K562 (cell line): ENCODE results near the gene TFDP1. TPM values are rescaled to one million over a fixed set of nuclear protein-coding genes. Genes with fewer than 3 reads are reported as not detected.

Experiments
- ATF7 ChIP-seq: fragments of 450-650 bp; IDR thresholded peaks from 2 replicates; pipeline ENCODE4 v1.7.1; 2014; ENCODE audit warnings: mild to moderate bottlenecking, moderate library complexity
- FOXK1 ChIP-seq: sonication (generic); formaldehyde crosslinking; IDR thresholded peaks from 2 replicates; pipeline ENCODE4 v1.8.0; 2022; ENCODE audit warnings: missing genetic modification reagents, mild to moderate bottlenecking, borderline replicate concordance
- HDAC6 ChIP-seq: IDR thresholded peaks from 2 replicates; pipeline ENCODE4 v1.6.1; 2012; ENCODE audit warnings: low read depth, mild to moderate bottlenecking, control low read depth, inconsistent platforms, low read length, moderate library complexity
- MEF2A ChIP-seq: IDR thresholded peaks from 2 replicates; pipeline ENCODE4 v1.6.1; 2011; ENCODE audit warnings: low read depth, mild to moderate bottlenecking, low read length, moderate library complexity; ENCODE audit not compliant: control insufficient read depth
- NR4A1 ChIP-seq, 2 experiments: fragments of 250-450 bp in 1 of 2; fragments of 450-650 bp in 1 of 2; sonication (Bioruptor Pico) in 1 of 2; IDR thresholded peaks; 2 replicates each; pipeline versions ENCODE4 v1.4.0 to v1.6.1; 2016 to 2020; ENCODE audit warnings: mild to moderate bottlenecking in 2 of 2, missing compliant biosample characterization in 1 of 2, missing genetic modification characterization in 1 of 2, moderate library complexity in 1 of 2
- U2AF1 ChIP-seq: fragments of 200-400 bp; formaldehyde crosslinking; optimal IDR thresholded peaks from 2 replicates; pipeline ENCODE3; 2017; ENCODE audit warnings: mild to moderate bottlenecking, low read depth, low read length, moderate library complexity
- ZFX ChIP-seq: sonication (generic); formaldehyde crosslinking; IDR thresholded peaks from 2 replicates; pipeline ENCODE4 v1.8.0; 2022; ENCODE audit warnings: mild to moderate bottlenecking, missing genetic modification reagents, moderate library complexity
- ZNF140 ChIP-seq: fragments of 250-450 bp; sonication (Bioruptor Pico); IDR thresholded peaks from 2 replicates; pipeline ENCODE4 v1.8.0; 2021; ENCODE audit warnings: moderate library complexity, mild to moderate bottlenecking, inconsistent platforms
- polyA plus RNA-seq, 8 experiments: library from polyadenylated mRNA; depleted of rRNA in 4 of 8; stranded (reverse) in 5 of 8; unstranded in 3 of 8; fragments of >200 nt; fragmentation: Nextera tagmentation in 2 of 8; fragmentation: Illumina TruSeq in 1 of 8; extraction: Ambion mirVana in 2 of 8; extraction: Trizol in 1 of 8; gene quantifications; 2 replicates each; pipeline versions ENCODE4 v1.2.1 to v1.2.3, GENCODE V29; 2011 to 2014; ENCODE audit warnings: inconsistent platforms in 1 of 8, missing spikeins in 1 of 8
- total RNA-seq, 7 experiments: library from RNA; depleted of rRNA in 6 of 7; stranded (reverse); fragments of >200 nt in 6 of 7; fragmentation: Illumina TruSeq in 2 of 7; extraction: Trizol in 2 of 7; gene quantifications; 2 replicates each; pipeline versions ENCODE4 v1.2.1 to v1.2.3, GENCODE V29; 2011 to 2021; ENCODE audit warnings: low replicate concordance in 1 of 7
- TF ChIP-seq, protein P1 (sequence below): fragments of 250-450 bp; sonication (Bioruptor Pico); IDR thresholded peaks from 2 replicates; pipeline ENCODE4 v1.8.0; 2021; ENCODE audit warnings: moderate library complexity, mild to moderate bottlenecking, inconsistent platforms
- TF ChIP-seq, protein P2 (sequence below): fragments of 250-450 bp; sonication (Bioruptor Pico); IDR thresholded peaks from 2 replicates; pipeline ENCODE4 v1.4.0; 2020; ENCODE audit warnings: mild to moderate bottlenecking
- TF ChIP-seq, protein P3 (sequence below): sonication (generic); formaldehyde crosslinking; IDR thresholded peaks from 2 replicates; pipeline ENCODE4 v1.8.1; 2023; ENCODE audit warnings: mild to moderate bottlenecking, missing genetic modification reagents

The TFDP1 gene
- total and polyA plus RNA-seq, 9 of the 15 experiments (the other 6 are each of a cell fraction or from before 2014, with no cell fraction given) = 33.8 to 145 (median 69.1) TPM

DNA sequence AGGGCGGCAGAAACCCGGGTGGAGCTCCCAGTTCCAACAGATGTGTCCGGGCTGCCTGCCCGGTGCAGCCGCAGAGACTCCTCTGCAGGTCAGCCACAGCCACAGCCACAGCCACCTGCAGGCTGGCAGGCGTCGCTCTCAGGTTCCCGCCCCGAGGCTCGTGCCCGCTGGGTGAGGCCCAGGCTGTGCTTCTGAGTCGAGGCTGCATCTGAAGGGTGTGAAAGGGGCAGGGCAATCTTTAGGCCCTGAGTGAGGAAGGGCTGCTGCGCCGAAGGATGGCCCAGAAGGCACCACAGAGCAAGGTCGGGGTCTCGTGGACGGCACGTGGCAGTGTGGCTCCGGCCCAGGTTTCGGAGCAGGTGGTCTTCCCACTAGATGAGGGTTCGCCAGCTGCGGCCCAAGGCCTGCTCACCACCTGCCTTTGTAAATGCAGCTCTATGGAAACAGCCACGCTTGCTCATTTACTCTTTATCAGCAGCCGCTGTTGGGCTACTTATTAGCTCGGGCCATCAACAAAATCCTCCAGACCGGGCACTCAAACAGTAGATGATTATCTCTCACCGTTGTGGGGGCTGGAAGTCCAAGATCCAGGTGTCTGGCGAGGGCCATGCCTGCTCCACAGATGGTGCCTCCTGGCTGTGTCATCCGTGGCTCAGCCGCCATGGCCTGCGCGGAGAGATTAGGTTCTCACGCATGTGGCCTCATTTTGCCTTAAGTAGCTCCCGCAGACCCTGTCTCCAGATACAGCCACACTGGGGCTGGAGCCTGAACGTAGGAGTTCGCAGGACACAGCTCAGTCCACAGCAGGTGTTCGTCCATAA, 40.3 kb upstream of the TFDP1 start (continued):
- TF ChIP-seq FOXK1 (CRISPR knock-in tag) (no peak), HDAC6 (no peak), ATF7 (no peak), NR4A1 (CRISPR knock-in tag; IDR thresholded peaks at IDR 0.05) (no peak), NR4A1 (tag; IDR thresholded peaks at IDR 0.05) (no peak), ZFX (CRISPR knock-in tag) (no peak), U2AF1 (no peak), MEF2A (no peak), ZNF140 (CRISPR knock-in tag) (no peak)
- TF ChIP-seq, protein P1, sequence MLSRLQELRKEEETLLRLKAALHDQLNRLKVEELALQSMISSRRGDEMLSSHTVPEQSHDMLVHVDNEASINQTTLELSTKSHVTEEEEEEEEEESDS (CRISPR knock-in tag) = no peak
- TF ChIP-seq, protein P2, sequence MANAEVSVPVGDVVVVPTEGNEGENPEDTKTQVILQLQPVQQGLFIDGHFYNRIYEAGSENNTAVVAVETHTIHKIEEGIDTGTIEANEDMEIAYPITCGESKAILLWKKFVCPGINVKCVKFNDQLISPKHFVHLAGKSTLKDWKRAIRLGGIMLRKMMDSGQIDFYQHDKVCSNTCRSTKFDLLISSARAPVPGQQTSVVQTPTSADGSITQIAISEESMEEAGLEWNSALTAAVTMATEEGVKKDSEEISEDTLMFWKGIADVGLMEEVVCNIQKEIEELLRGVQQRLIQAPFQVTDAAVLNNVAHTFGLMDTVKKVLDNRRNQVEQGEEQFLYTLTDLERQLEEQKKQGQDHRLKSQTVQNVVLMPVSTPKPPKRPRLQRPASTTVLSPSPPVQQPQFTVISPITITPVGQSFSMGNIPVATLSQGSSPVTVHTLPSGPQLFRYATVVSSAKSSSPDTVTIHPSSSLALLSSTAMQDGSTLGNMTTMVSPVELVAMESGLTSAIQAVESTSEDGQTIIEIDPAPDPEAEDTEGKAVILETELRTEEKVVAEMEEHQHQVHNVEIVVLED = no peak
- TF ChIP-seq, protein P3, sequence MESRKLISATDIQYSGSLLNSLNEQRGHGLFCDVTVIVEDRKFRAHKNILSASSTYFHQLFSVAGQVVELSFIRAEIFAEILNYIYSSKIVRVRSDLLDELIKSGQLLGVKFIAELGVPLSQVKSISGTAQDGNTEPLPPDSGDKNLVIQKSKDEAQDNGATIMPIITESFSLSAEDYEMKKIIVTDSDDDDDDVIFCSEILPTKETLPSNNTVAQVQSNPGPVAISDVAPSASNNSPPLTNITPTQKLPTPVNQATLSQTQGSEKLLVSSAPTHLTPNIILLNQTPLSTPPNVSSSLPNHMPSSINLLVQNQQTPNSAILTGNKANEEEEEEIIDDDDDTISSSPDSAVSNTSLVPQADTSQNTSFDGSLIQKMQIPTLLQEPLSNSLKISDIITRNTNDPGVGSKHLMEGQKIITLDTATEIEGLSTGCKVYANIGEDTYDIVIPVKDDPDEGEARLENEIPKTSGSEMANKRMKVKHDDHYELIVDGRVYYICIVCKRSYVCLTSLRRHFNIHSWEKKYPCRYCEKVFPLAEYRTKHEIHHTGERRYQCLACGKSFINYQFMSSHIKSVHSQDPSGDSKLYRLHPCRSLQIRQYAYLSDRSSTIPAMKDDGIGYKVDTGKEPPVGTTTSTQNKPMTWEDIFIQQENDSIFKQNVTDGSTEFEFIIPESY (CRISPR knock-in tag) = peak; percentile 92
- TF ChIP-seq, all 486 proteins: peak for 5
